ENCODE data around the gene FBXO41.

The FBXO41 gene

DNA sequence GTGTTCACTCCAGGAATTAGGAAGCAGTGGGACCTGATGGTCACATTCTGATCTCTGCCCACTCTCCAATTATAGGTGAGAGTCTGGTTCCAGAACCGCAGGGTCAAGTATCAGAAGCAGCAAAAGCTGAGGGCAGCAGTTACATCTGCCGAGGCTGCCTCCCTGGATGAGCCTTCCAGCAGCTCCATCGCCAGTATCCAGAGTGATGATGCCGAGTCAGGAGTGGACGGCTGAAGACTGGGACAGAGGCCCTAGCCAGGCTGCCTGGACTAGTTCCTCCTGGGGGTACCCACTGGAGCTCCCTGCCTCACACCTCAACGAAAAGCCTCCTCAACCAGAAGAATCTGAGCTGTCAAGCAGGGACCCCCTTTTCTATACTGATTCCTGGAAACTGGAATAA lies 73.6 kb downstream of the FBXO41 start:
- DNase-seq = no peak

- DNase-seq = no peak
Measured at GRCh38 chr2:73210019-73210418, 74.3 kb downstream of the FBXO41 start.

GRCh38 chr2:73208258-73208657 lies 76.0 kb downstream of the FBXO41 start:
- DNase-seq = no peak

GRCh38 chr2:73205611-73206010 lies 78.7 kb downstream of the FBXO41 start:
- DNase-seq = no peak
